Esophagus squamous epithelium (tissue), 4 donors: ENCODE measurements around the gene COX19.

Experiments used
- CTCF ChIP-seq, 6 experiments: fragments of 450-650 bp in 4 of 6; fragments of 200-600 bp in 2 of 6; sonication (generic) in 2 of 6; IDR thresholded peaks; one replicate each; pipeline ENCODE4 v1.5.1; 2016 to 2019; ENCODE audit warnings: antibody characterized with exemption in 6 of 6, mild to moderate bottlenecking in 4 of 6, moderate library complexity in 4 of 6
- POLR2A ChIP-seq, 4 donors: fragments of 450-650 bp; IDR thresholded peaks; one replicate each; pipeline ENCODE4 v1.6.1; 2017; ENCODE audit warnings: antibody characterized with exemption in 4 of 4, mild to moderate bottlenecking in 4 of 4, moderate library complexity in 3 of 4

- TF ChIP-seq CTCF (IDR thresholded peaks at IDR 0.05) (no peak), POLR2A (IDR thresholded peaks at IDR 0.05) (no peak)
These were observed 20.9 kb upstream of the COX19 start for GRCh38 chr7:996079-996872.
